ENCODE measurements around the gene COBL.

COBL gene

GRCh38 chr7:51029701-51030191, 286.9 kb downstream of the COBL start:
- no peaks in the 10 kb centered on the region for H3K4me1 ChIP-seq (ENCODE audit: control insufficient read depth in 1 of 2, insufficient read depth in 1 of 2, low read depth in 1 of 2, low read length in 1 of 2)
- no peaks in the 10 kb centered on the region for H3K36me3 ChIP-seq
- H3K27me3 ChIP-seq = peaks cover 9% of the 10 kb centered on the region
- no peak overlapping the region for H3K27ac ChIP-seq
- H3K4me3 ChIP-seq (ENCODE audit: low read depth in 1 of 2, low read length in 1 of 2) = no peak overlapping the region
- H3K9me3 ChIP-seq = no peaks in the 10 kb centered on the region
- no peak for TF ChIP-seq CTCF (IDR thresholded peaks at IDR 0.05)

GRCh38 chr7:51029131-51029530, 287.5 kb downstream of the COBL start:
- H3K4me3 ChIP-seq (ENCODE audit: low read depth in 1 of 2, low read length in 1 of 2) = no peak overlapping the region
- H3K4me1 ChIP-seq (ENCODE audit: control insufficient read depth in 1 of 2, insufficient read depth in 1 of 2, low read depth in 1 of 2, low read length in 1 of 2) = no peaks in the 10 kb centered on the region
- no peaks in the 10 kb centered on the region for H3K36me3 ChIP-seq
- TF ChIP-seq CTCF (IDR thresholded peaks at IDR 0.05) = no peak
- no peak overlapping the region for H3K27ac ChIP-seq
- peaks cover 5% of the 10 kb centered on the region for H3K27me3 ChIP-seq
- no peaks in the 10 kb centered on the region for H3K9me3 ChIP-seq

GRCh38 chr7:51027935-51028830, 288.4 kb downstream of the COBL start:
- H3K36me3 ChIP-seq = no peaks in the 10 kb centered on the region
- TF ChIP-seq CTCF (IDR thresholded peaks at IDR 0.05) = no peak
- H3K27ac ChIP-seq = no peak overlapping the region
- no peak overlapping the region for H3K4me3 ChIP-seq (ENCODE audit: low read depth in 1 of 2, low read length in 1 of 2)
- H3K27me3 ChIP-seq = no peaks in the 10 kb centered on the region
- H3K4me1 ChIP-seq (ENCODE audit: control insufficient read depth in 1 of 2, insufficient read depth in 1 of 2, low read depth in 1 of 2, low read length in 1 of 2) = no peaks in the 10 kb centered on the region
- no peaks in the 10 kb centered on the region for H3K9me3 ChIP-seq

GRCh38 chr7:51027106-51027934, 289.3 kb downstream of the COBL start:
- Histone ChIP-seq H3K27me3 (no peaks in the 10 kb centered on the region), H3K9me3 (no peaks in the 10 kb centered on the region), H3K27ac (no peak overlapping the region), H3K36me3 (no peaks in the 10 kb centered on the region), H3K4me3 (ENCODE audit: low read depth in 1 of 2, low read length in 1 of 2) (no peak overlapping the region), H3K4me1 (ENCODE audit: control insufficient read depth in 1 of 2, insufficient read depth in 1 of 2, low read depth in 1 of 2, low read length in 1 of 2) (no peaks in the 10 kb centered on the region)
- no peak for TF ChIP-seq CTCF (IDR thresholded peaks at IDR 0.05)

- Histone ChIP-seq H3K27ac (no peak overlapping the region), H3K36me3 (no peaks in the 10 kb centered on the region), H3K4me3 (ENCODE audit: low read depth in 1 of 2, low read length in 1 of 2) (no peak overlapping the region), H3K4me1 (ENCODE audit: control insufficient read depth in 1 of 2, insufficient read depth in 1 of 2, low read depth in 1 of 2, low read length in 1 of 2) (no peaks in the 10 kb centered on the region), H3K27me3 (no peaks in the 10 kb centered on the region), H3K9me3 (no peaks in the 10 kb centered on the region)
- TF ChIP-seq CTCF (IDR thresholded peaks at IDR 0.05) = no peak
Measured at GRCh38 chr7:51026341-51026740, 290.3 kb downstream of the COBL start.
